ENCODE data around the gene CEACAM21.

DNA sequence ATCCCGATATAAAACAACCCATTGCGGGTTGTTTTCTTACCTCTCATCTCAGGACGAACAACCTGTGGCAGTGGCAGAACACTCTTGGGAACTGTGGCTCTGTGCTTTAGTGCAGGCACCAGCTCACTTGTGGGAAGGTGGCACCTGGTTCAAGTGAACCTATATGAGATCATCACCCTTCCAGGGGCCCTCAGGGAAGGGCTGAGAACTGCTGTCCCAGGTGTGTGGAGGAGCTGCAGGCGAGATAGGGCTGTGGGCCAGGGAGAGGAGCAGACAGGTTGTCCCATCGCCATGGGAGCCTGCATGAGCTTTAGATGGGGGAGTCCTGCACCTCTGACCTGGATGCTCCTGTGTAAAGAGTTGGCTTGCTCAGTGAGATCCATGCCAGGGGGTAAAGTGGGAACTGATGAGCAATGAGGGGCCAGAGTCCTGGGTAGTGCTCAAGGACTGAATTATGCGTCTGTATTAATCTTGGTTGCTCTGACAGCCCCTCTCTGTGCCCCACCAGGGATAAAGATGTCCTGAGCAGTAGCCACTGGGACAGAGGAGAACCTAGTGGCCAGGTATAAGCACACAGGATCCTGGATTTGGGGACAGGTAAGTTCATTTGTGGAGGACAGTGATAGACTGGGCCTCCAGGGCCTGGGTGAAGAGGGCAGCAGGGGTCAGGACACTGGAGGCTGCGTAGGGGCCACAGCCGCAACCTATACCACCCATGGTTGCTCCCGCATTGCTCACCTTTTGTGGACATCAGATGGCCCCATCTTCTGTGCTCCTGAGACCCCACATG, 42.2 kb downstream of the CEACAM21 start:
- TF ChIP-seq, protein P1, sequence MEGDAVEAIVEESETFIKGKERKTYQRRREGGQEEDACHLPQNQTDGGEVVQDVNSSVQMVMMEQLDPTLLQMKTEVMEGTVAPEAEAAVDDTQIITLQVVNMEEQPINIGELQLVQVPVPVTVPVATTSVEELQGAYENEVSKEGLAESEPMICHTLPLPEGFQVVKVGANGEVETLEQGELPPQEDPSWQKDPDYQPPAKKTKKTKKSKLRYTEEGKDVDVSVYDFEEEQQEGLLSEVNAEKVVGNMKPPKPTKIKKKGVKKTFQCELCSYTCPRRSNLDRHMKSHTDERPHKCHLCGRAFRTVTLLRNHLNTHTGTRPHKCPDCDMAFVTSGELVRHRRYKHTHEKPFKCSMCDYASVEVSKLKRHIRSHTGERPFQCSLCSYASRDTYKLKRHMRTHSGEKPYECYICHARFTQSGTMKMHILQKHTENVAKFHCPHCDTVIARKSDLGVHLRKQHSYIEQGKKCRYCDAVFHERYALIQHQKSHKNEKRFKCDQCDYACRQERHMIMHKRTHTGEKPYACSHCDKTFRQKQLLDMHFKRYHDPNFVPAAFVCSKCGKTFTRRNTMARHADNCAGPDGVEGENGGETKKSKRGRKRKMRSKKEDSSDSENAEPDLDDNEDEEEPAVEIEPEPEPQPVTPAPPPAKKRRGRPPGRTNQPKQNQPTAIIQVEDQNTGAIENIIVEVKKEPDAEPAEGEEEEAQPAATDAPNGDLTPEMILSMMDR (IDR thresholded peaks at IDR 0.05), result no peak
- TF ChIP-seq POLR2A (IDR thresholded peaks at IDR 0.05), result no peak
